NCI-H524 treated with DMSO at 0.1 percent for 48 hours (cell line): ENCODE data around the gene TCF20.

Experiments
- DNase-seq: peaks from one replicate; lab custom pipeline; 2025; lab: John Stamatoyannopoulos, UW

TCF20 gene

DNA sequence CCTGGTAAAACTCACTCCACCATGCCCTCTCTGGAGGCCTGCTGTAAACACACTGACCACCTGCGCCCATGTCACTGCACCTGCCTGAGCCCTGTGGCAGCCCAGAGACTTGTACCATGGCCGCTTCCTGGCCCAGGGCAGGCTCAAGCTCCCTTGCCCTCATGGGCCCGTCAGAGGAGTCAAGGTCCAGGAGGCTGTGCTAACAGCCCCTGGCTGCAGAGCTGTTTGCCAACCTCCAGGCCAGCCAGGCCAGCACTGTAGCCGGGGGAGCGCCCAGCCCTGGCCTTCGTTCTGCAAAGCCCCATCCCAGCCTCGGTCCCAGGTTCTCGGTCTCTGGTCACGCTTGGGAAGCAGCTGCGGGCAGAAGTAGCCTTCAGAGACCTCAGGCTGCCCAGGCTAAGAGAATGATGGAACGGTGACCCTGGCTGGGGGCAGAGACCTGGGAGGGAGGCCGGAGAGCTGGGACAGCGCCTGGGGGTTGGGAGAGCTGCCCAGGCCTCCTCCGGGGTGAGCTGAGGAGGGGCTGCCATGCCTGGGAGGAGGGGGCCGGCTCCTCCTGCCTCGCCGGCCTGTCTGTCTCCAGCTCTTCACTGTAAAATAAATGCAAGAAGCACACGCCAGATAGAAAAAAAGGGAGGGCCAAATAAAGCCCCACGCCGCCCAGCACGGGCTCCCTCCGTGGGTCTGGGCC, 11.9 kb upstream of the TCF20 start:
- no peak for DNase-seq

- DNase-seq = no peak
Observed at GRCh38 chr22:42281706-42282251, 11.3 kb upstream of the TCF20 start.

GRCh38 chr22:42281284-42281683, 10.8 kb upstream of the TCF20 start:
- no peak for DNase-seq

DNA sequence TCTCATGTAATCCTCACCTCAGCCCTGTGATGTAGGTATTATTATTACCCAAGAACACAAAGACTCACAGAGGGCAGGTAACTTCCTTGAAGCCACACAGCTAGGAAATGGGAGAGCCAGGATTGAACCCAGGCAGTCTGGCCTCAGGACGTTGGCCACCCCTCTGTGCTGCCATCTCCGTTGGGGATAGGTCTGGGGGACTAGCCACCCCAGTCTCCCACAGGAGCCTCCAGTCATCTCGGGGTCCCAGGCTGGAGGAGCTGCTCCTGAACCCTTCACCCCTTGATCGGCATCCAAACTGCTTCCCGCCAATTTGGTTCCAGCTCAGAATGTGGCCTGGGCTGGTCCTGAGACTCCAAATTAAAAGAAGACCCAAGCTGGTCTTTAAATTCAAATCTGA, 10.4 kb upstream of the TCF20 start:
- DNase-seq = no peak

DNA sequence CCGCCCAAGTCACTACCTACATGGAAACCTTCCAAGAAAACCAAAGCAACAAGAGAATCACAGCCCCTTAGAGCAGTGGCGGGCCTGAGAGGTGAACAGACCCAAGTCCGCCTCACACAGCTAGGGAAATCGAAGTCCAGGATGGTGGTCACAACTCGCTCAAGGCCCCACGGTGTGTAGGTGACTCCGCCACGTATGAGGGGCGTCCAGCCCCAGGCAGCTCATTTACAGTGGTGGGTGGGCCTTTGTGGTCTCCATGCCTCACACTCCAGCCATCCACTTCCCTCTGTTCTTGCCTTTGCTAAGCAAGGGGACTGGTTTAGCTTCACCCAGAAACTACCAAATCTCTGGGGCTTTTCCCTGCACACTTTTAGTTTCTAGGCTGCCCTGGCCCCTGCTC, 9.7 kb upstream of the TCF20 start:
- DNase-seq = no peak

DNA sequence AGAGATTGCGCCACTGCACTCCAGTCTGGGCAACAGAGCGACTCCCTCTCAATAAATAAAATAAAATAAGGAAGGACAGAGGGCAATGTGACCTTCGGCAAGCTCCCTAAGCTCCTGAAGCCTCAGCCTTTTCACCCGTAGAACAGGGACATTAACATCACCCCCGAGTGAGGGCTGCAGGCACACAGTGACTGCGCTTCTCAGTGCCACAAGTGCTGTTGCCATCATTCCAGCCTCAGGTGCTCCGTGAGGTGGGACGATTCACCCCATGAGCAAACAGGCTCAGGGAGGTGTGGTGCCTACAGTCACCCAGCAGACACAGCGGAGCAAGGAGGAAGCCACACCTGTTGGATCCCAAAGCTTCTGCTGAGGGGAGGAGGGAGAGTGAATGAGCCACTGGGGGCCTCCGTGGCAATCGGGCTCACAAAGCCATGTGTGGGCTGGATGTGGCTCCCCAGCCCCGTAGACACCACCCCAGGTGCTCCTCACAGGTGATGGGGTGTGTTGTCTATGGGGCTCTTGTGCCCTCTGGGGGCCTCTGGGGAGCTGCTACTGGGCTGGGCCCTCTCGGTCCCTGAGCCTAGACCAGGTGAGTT, 9.1 kb upstream of the TCF20 start:
- DNase-seq = no peak

DNA sequence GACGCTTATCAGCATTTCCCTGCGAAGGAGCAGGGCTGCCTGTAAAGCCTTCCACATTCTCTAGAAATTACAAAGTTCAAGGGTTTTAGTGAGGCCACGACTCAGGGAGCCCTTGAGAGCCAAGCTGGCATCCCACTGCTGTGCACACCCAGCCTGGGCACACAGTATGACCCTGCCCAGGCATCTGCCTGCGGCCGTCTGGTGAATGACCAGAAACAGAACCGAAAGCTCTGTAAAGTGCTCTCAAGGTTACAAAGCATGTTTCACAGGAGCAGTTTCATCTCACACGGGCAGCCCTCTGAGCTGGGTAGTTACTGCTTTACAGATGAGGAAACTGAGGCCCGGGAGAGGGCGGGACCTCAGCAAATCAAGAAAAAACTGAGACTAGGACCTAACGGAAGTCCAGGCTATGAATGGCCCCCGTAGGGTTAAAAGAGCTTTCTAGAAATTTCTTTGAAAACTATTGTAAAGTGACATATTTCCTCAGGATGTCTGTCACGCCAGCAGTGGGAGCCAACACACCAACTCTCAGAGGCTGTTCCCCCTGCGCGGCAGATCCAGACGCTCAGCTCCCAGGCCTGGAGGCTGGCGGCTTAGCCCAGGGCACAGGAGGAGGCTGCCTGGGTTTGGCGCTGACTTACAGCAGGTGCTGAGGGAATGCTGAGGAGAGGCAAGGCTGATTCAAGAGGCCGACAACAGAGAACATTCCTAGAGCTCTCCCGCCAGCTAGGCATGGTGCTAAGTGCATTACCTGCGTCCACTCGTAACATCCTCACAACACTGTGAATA, 7.7 kb upstream of the TCF20 start:
- DNase-seq = peak; percentile 30

GRCh38 chr22:42277232-42277753, 6.8 kb upstream of the TCF20 start:
- DNase-seq = no peak

DNA sequence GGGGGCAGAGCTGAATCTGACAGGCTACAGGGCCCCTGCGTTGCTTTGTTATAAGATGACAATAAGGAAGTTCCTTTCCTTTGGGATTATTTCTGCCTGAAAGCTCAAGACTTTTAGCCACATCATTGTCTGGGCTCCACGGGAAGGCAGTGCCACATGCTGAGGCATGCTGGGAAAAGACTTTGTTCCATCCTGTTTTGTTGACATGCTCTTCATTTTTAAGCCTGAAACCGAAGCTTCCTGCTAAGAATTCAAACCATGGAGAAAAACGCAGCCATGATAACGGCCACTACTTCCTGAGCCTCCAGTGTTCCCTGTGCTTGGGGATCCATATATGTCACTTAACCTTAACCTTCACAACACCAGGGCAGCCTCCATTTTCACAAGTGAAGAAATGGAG, 5.5 kb upstream of the TCF20 start:
- DNase-seq = no peak

DNA sequence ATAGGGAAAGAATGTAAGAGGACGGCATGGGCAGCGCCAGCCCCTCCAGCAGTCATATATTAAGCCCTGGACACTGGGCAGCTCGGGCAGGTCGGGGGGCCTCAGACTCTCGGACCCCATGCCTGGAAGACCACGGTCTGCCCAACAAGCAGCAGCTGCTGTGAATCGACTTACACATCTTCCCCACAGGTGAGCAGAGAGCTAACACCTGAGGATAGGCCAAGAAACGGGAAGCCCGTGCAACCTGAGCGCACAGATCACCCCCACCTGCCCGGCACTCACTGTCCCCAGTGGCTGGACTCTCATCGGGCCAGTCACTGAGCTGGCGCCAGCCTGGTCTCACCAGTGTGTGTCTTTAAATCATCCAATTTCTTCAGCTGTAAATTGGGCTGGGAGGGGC, 4.7 kb upstream of the TCF20 start:
- DNase-seq = no peak

- peak; percentile 90 for DNase-seq
Observed at GRCh38 chr22:42273855-42274451, 3.5 kb upstream of the TCF20 start.

GRCh38 chr22:42272431-42272999, 2.1 kb upstream of the TCF20 start:
- DNase-seq = no peak

- no peak for DNase-seq
Observed at GRCh38 chr22:42271906-42272305, 1.5 kb upstream of the TCF20 start.

GRCh38 chr22:42271191-42271813, 849 bp upstream of the TCF20 start:
- no peak for DNase-seq

DNA sequence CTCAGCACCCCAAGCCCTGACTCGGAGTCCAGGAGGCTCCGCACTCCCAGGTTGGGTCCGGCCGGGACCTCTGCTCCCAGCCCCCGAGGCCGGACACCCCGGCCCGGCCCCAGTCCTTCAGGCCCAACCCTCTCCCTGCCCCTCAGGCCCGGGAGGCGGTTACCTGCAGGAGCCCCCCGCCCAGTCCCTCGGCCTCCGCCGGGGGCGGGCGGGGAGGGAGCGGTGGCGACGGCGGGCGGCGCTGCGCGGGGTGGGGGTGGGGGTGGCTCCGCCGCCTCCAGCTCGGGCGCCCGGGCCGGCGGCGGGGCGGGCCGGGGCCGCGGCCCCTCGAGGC, 310 bp downstream of the TCF20 start:
- DNase-seq = no peak

- no peak for DNase-seq
Observed at GRCh38 chr22:42269432-42270175, 849 bp downstream of the TCF20 start.

DNA sequence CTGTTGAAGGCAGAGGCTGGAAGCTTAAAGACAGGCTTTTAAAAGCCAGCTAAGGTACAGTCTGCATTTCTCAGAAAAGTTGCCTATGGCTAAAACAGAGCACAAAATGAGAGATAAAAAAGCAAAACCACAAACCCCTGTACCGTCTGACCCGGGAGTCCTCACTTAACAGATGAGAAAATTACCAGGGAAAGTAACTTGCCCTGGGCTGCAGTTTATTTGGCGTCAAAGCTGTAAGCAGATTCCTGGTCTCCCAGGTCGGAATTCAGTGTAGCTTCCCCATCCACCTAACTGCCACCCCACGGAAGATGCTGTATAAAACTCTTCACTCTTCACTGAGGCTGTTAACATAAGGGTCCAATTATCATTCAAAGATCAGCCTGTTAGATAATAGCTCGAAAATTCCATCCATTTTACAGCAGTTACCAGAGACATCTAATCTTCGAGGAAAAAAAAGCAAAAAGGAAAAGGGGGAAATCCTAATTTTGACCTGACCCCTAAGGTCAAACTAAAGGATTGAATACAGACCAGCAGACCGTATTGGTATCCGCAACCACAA, 1.5 kb downstream of the TCF20 start:
- DNase-seq = no peak

DNA sequence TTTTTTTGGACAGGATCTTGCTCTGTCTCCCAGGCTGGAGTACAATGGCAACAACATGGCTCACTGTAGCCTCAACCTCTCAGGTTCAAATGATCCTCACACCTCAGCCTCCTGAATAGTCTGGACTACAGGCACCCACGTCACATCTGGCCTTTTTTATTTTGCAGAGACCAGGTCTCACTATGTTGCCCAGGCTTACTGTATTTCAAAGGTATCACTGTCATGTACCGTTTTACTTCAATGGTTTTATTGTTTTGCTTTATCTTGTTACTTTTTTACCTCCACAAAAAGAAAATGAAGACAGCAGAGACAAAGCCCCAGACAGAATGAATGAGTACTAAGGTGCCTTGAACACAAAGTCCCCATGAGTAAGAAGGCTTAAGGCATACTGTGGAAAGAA, 5.1 kb downstream of the TCF20 start:
- DNase-seq = no peak

- no peak for DNase-seq
Observed at GRCh38 chr22:42263944-42264343, 6.5 kb downstream of the TCF20 start.

GRCh38 chr22:42262964-42263363, 7.5 kb downstream of the TCF20 start:
- DNase-seq = no peak

GRCh38 chr22:42261296-42261695, 9.2 kb downstream of the TCF20 start:
- no peak for DNase-seq
